IPS-18c (cell line): ENCODE results near the gene KIAA1549.
"Not testable (repeated sequence)": the region's sequence is repeated elsewhere in the genome, so short reads cannot be mapped to it uniquely, and the experiment has no call there.

Experiments used
- H3K4me3 ChIP-seq: 2 replicates; pipeline ENCODE4 v1.7.0; 2013; ENCODE audit warnings: low read depth, mild to moderate bottlenecking, low read length, moderate library complexity; ENCODE audit not compliant: insufficient read depth
- H3K9me3 ChIP-seq: one replicate; pipeline ENCODE4 v1.6.1; 2013; ENCODE audit warnings: mild to moderate bottlenecking, low read length, moderate library complexity; ENCODE audit not compliant: control insufficient read depth, insufficient read depth

KIAA1549 gene

DNA sequence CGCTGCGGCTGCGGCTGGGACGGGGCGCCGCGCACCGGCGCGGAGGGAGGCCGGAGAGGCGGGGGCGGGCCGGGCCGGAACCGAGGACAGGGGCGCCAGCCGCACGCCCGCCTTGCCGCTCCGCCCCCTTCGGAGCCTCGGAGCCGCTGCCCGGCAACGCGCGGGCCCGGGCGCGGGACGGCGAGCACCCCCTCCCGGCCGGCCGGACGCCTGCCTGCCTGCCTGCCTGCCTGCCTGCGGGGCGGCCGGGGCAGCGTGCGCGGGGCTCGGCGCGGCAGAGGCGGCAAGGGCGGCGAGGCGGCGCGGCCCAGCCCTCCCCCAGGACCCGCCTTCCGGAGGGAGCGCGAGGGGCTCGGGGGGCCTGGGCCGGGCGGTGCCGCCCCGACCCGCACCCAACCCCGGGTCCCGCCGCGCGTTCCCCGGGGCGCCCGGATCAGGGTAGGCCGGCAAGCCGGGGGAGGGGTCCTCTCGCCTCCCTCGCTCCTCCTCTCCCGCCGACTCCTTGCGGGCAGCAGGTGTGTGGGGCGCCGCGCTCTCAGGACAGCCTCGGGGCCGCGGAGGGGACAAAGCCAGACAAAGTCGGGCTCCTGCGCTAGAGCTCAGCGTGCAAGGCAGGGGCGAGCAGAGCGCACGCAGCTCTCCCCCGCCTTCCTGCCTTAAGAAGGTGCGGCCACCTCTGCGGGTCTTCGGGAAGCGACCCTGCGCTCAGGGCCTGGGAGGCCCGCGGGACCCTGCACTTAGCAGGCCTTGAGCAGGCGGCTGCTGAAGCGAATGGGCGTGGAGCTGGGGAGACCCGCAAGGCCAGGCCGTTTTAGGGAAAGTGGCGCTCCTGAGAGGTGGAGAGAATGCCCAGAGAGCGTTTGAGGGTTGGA, at the start of gene KIAA1549:
Gene KIAA1549 (minus strand): TSS at position 58 of the 872 bp plus-strand sequence. CDS start 120 bp downstream, outside the sequence.
- Histone ChIP-seq H3K9me3 (no peaks in the 10 kb centered on the region), H3K4me3 (peak within 1 kb of the TSS; percentile 82)

DNA sequence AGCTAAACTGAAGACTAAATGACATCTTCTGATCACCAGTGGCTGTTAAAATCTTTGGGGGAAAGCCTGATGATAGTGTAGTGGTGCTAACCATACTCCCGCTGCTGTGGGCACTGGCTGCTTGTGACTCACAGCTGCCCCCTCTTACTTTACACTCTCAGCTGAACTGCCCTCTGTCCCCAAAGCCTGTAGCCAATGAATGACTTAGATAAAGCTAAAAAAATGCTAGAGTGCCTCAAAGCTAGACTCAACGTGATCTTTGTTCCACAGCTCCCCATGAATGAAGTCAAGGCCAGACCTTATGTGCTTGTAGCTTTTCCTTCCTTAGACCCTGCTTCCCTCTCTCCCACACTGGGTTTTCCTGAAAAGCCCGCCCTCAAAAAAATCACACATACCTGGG, 48.2 kb upstream of the KIAA1549 start:
- H3K9me3 ChIP-seq = no peaks in the 10 kb centered on the region
- no peak overlapping the region for H3K4me3 ChIP-seq

DNA sequence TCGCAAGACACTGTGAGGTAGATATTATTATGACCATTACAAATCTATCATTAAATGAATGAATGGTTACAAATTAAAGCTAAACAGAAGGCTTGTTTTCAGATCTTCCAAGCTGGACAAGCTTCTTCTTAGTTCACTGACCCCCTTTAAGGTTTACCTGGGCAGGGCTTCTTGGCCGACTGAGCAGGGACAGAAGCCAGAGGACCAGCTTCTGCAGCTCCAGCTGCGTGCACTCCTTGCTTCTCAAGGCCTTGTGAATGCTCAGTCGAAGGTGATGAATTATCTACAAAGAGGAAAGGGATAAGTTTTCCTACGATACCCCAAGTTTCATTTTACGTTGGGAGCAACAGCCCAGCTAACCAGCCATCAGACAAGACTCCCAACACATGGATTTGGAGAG, 45.4 kb upstream of the KIAA1549 start:
- no peak overlapping the region for H3K4me3 ChIP-seq
- H3K9me3 ChIP-seq = no peaks in the 10 kb centered on the region

DNA sequence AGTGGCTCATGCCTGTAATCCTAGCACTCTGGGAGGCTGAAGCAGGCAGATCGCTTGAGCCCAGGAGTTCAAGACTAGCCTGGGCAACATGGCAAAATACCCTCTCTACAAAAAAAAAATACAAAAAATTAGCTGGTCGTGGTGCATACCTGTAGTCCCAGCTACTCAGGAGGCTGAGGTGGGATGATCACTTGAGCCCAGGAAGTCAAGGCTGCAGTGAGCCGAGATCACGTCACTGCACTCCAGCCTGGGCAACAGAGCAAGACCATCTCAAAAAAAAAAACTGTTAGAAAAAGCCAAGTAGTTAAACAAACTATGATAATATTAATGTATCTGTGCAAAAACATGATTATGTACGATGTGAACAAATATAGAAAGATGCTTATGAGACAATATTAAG, 44.7 kb upstream of the KIAA1549 start:
- H3K9me3 ChIP-seq = not testable (repeated sequence)

DNA sequence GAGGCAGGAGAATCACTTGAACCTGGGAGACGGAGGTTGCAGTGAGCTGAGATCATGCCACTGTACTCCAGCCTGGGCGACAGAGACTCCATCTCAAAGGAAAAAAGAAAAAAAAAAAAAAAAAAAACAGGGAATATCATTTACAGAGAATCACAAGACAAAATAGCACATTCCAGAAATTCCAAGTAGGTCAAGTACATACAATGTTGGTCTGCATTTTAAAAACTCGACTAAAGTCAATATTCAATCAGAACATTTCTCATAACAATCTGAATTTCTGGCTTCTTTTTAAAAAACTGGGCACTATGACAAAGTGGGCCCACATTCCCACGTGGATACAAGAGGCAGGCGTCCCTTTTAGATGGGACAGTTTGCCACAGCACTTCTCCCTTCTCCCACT, 41.9 kb upstream of the KIAA1549 start:
- Histone ChIP-seq H3K9me3 (no peaks in the 10 kb centered on the region), H3K4me3 (no peak overlapping the region)

More for the DNA sequence above, 44.7 kb upstream of the KIAA1549 start:
- not testable (repeated sequence) for H3K4me3 ChIP-seq

DNA sequence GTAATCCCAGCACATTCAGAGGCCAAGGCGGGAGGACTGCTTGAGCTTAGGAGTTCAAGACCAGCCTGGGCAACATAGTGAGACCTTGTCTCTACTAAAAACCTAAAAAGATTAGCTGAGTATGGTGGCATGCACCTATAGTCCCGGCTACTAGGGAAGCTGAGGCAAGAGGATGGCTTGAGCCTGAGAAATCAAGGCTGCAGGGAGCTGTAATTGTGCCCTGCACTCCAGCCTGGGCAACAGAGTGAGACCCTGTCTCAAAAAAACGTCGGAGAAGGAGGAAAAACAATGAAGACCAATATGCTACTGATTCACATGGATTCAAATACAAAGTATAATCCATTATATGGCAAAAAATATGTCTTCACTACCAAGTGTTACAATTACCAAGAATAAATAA, 41.1 kb upstream of the KIAA1549 start:
- Histone ChIP-seq H3K9me3 (no peaks in the 10 kb centered on the region), H3K4me3 (no peak overlapping the region)

DNA sequence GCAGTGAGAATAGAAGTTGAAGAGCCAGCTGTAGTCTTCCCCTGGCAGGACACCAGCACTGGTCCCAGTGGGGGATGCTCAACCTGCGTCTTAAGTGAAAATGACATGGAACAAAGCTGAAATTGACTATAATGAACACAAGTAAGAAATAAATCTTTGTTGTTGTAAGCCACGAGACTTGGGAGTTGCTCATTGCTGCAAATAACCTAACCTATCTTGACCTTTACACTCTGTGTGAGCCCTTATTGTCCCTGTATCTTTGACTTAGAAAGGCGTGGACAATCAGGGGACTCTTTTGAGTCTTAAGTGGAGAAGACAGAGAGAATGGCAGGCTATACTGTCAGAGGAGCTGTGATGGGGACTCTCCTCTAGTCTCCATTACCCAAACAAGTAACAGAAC, 37.7 kb upstream of the KIAA1549 start:
- Histone ChIP-seq H3K4me3 (no peak overlapping the region), H3K9me3 (no peaks in the 10 kb centered on the region)

DNA sequence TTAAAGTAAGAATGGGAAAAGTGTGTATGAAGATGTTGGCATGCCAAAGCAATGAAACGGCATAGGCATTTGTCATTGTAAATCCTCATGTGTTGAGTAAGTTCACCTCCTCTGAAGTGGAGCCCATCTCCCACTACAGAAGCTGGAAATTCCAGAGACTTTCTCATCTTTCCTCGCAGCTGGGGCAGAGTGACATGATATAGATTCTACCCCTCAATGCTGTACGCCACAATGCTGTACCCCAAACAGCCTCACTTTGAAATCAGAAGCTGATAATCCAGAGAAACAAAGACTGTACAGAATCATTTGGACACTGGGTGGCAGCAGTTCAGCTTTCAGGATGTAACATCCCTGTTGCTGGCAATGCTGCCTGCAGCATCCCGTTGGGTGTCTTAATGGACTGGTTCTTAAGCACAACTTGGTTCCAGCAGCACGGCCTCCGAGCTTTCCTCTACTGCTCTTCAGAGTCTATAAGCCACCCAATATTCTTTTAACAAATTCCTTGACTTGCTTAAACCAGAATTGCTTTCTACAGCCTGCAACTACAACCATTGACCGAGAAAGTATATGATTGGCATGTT, 35.8 kb upstream of the KIAA1549 start:
- Histone ChIP-seq H3K9me3 (no peaks in the 10 kb centered on the region), H3K4me3 (no peak overlapping the region)

DNA sequence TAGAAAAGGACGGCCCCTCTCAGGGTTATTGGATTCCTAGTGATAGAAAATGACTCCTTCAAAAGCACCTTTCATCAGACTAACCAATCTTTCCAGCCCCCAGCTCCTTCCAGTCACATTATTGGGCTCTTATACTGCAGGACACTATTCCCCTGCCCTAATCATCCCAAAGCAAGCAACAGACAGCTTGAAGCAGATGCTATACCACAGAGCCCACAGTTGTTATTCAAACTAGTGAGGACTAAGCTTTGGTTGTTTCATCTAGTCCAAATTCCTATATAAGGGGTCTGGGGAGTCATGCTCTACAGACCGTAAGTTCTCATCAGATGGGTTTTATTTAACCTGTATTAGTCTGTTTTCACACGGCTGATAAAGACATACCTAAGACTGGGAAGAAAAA, 30.2 kb upstream of the KIAA1549 start:
- no peak overlapping the region for H3K4me3 ChIP-seq
- no peaks in the 10 kb centered on the region for H3K9me3 ChIP-seq

DNA sequence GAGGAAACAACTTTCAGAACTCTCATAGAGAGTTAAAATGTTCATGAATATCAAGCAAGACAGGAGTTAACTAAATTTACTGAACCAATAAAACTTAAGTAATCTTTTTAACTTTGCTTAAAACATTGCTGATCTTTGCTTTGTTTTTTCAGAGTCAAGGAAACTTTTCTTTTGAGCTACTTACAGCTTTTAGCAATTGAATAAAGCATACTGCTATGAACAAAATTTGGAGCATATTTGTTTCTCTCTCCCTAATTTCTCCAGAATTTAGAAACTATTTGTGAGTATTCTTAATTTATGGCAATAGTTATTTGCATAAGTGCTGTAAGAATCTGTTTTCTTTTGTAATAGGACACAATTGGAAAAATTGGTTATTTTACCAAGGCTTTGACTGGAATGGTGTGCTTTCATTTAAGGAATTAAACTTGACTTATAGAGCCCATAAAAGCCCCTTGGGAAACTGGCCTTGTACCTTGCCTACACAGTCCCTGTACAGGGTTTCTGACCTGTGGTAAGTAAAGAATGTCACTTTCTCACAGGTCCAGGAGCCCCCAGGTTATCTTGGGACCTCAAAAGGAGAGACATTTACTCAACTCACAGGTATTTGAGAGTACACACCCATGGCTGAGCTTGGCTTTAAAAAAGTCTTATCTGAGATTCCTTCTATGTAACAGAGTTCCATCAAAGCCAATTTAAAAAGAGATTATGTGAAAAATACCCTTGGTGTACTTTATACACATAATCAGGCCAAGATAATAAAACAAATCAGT, 23.3 kb upstream of the KIAA1549 start:
- no peaks in the 10 kb centered on the region for H3K9me3 ChIP-seq
- H3K4me3 ChIP-seq = no peak overlapping the region

DNA sequence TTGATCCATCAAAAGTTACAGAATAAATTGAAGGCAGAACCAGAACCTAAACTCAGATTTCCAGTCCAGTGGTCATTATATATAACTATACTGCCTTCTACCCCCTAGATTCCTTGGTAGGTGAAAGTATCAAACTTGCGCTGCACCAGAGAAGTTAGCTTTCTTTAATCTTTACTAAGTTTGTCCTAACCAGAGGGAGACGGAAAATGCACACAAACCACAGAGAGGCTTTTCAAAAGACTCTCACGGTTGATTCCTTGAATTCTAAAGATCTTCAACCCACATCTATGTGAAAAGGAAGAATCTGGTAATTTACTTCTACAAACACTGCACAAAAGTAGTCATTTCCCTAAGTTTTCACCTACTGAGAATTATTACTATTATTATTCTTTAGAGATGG, 18.2 kb upstream of the KIAA1549 start:
- no peaks in the 10 kb centered on the region for H3K9me3 ChIP-seq
- no peak overlapping the region for H3K4me3 ChIP-seq

DNA sequence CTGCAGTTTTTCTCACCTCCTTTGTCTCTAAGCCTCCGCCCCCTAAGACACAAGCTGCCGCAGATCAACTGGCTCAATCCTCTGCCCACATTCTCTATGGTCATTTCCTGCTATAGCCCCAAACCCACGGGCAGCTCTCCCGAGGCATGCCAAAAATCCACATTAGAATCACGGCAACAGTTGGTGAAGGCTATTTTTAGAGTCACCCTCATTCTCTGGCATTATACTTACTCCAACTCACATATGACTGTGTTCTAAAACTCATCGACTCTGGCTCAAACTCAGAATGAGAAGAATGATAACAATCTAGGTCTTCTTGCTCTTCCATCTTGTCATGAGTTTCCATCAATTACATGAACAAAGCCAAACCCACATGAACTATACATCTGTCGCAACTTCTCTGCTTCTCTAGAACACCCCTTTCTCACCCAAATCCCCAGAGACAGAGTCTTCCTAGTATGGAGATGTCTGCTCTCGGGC, 10.9 kb upstream of the KIAA1549 start:
- no peaks in the 10 kb centered on the region for H3K9me3 ChIP-seq
- H3K4me3 ChIP-seq = no peak overlapping the region

DNA sequence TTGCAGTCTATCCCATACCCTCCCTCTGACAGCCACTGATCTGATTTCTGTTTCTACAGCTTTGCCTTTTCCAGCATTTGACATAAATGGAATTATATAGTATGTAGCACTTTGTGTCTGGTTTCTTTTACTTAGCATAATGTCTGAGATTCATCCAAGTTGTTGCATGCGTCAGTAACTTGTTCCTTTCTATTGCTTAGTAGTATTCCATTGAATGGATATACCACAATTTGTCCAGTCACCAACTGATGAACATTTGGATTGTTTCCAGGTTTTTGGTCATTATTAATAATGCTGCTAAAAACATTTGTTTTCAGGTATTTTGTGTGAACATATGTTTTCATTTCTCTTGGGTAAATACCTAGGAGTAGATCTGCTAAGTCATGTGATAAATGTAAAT, 6.5 kb upstream of the KIAA1549 start:
- no peaks in the 10 kb centered on the region for H3K9me3 ChIP-seq
- no peak overlapping the region for H3K4me3 ChIP-seq

DNA sequence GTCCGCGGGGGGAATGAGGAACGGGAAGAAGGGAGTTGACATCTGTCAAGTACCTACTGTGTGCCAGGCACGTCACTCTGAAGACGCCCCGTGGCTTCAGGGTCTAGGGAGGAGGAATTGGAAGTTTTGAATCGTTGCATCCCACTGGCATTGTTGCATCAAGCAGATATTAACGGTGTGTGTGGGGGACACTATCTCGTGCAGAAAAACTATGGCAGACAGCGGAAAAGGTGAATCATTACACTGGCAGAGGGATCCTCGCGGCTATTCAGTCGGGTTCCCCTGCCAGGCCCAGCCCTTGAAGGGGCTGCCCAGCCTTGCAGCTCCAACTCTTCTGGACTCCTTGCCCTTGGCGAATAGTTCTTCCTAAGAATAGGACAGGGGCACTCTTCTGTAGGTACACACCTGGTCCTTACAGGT, 1.0 kb upstream of the KIAA1549 start:
- H3K4me3 ChIP-seq = peak overlapping the region; percentile 60
- H3K9me3 ChIP-seq = no peaks in the 10 kb centered on the region

DNA sequence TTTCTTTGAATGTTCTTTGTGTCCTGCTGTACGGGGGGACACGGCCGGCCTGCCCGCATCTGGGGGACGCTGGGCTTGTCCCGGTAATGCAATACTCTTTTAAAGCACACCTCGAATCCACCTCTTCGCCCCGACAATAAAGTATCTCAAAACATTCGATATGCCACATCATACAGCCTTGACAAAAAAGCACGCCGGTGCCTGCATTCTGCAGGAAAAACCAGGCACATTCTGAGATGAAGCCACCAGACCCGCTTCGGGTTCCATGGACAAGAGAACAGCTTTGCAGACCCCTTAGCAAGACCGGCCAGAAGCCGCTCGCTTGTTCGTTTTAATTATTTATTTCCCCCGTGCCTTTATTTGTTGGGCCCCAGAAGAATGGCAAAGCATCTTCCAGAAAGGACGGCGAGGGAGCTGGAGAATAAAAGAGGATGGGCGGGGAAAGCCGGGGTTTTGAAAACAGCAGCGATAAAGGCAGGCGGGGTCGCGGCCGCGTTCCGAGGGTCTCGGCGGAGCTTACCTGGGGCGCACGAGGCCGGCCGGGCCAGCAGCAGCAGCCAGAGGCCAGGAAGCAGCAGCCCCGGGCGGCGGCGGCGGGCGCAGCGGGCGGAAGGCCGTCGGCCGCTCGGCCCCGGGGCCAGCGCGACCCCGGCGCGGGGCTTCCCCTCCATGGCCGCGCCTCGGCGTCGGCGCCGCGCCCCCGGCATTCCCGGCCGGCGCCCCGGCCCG, 462 bp downstream of the KIAA1549 start:
- H3K4me3 ChIP-seq = peak overlapping the region; percentile 82

DNA sequence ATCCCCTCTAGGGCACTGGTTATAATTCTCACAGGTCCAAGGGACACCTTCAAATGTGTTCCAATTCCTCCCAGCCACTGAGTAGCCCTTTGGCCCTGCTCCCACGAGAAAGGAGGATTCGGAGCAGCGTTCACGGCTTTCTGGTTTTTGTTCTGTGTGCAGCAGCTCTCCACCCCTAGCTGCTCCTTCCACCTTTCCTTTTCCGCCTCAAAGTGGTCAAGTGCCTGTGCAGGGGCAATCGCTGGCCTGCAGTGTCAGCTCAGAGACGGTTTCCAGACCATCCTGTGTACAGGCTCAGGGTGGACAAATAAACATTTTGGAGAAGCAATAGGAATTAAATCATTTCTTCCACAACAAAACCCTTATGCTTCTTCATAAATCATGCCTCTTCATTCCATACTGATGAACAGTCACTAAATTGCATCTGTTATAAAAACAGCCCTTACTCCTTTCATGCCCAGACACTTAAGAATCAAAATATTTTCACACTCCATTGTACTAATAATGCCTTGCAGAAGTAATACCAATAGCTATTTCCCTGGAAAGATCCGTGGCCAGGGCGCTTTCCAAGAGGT, 1.1 kb downstream of the KIAA1549 start:
- Histone ChIP-seq H3K9me3 (no peaks in the 10 kb centered on the region), H3K4me3 (peak overlapping the region; percentile 82)

More for the DNA sequence above, 462 bp downstream of the KIAA1549 start:
- no peaks in the 10 kb centered on the region for H3K9me3 ChIP-seq
